ENCODE data around the gene GRK5. TPM values are rescaled to one million over a fixed set of nuclear protein-coding genes. Genes with fewer than 3 reads are reported as not detected.

The GRK5 gene
- total and polyA plus RNA-seq, 9 of the 15 experiments (the other 6 are each of a cell fraction or from before 2014, with no cell fraction given): 0.46 to 0.83 (median 0.67) TPM; not detected in 2

DNA sequence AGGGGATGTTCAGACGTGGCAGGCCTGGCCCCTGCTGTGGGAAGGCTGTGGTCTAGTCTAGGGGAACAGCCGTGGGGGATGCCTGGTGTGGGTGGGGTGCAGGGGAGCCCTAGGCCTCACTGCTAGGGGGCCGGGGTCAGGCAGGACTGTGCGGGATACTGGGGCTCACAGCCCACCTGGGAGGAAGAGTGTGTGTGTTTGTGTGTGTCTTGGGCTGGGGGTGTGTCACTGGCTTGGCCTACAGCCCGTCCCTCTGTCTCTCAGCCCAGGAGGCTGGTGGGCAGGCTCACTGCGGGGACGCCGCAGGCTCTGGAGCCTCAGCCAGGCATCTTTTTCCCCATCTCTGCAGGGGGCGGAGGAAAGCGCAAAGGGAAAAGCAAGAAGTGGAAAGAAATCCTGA is 118.8 kb downstream of the GRK5 start:
- no peak for DNase-seq (ENCODE audit: extremely low read depth in 1 of 4, low spot score in 3 of 4)
- H3K4me1 ChIP-seq (replicated peaks in 1 of 2; ENCODE audit: control insufficient read depth in 2 of 2, insufficient read depth in 2 of 2, low read length in 2 of 2): no peaks in the 10 kb centered on the region
- no peaks in the 10 kb centered on the region for H3K36me3 ChIP-seq (ENCODE audit: control insufficient read depth, insufficient read depth, low read length)
- TF ChIP-seq MTF1 (CRISPR knock-in tag; IDR thresholded peaks at IDR 0.05; ENCODE audit: borderline replicate concordance): no peak
- no peak for TF ChIP-seq NFIC (IDR thresholded peaks at IDR 0.05)
- no peak for TF ChIP-seq NFATC3 (IDR thresholded peaks at IDR 0.05)
- no peak for TF ChIP-seq SMAD3 (CRISPR knock-in tag; conservative IDR thresholded peaks at IDR 0.05)
- TF ChIP-seq, protein P1, sequence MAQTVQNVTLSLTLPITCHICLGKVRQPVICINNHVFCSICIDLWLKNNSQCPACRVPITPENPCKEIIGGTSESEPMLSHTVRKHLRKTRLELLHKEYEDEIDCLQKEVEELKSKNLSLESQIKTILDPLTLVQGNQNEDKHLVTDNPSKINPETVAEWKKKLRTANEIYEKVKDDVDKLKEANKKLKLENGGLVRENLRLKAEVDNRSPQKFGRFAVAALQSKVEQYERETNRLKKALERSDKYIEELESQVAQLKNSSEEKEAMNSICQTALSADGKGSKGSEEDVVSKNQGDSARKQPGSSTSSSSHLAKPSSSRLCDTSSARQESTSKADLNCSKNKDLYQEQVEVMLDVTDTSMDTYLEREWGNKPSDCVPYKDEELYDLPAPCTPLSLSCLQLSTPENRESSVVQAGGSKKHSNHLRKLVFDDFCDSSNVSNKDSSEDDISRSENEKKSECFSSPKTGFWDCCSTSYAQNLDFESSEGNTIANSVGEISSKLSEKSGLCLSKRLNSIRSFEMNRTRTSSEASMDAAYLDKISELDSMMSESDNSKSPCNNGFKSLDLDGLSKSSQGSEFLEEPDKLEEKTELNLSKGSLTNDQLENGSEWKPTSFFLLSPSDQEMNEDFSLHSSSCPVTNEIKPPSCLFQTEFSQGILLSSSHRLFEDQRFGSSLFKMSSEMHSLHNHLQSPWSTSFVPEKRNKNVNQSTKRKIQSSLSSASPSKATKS (CRISPR knock-in tag; IDR thresholded peaks at IDR 0.05): no peak
- TF ChIP-seq, protein P2, sequence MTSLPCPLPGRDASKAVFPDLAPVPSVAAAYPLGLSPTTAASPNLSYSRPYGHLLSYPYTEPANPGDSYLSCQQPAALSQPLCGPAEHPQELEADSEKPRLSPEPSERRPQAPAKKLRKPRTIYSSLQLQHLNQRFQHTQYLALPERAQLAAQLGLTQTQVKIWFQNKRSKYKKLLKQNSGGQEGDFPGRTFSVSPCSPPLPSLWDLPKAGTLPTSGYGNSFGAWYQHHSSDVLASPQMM (CRISPR knock-in tag; IDR thresholded peaks at IDR 0.05): no peak
- TF ChIP-seq STAT5B (CRISPR knock-in tag; IDR thresholded peaks at IDR 0.05): no peak
- no peak for TF ChIP-seq ETV1 (tag; conservative IDR thresholded peaks at IDR 0.05; ENCODE audit: low read depth)
- TF ChIP-seq, protein P3, sequence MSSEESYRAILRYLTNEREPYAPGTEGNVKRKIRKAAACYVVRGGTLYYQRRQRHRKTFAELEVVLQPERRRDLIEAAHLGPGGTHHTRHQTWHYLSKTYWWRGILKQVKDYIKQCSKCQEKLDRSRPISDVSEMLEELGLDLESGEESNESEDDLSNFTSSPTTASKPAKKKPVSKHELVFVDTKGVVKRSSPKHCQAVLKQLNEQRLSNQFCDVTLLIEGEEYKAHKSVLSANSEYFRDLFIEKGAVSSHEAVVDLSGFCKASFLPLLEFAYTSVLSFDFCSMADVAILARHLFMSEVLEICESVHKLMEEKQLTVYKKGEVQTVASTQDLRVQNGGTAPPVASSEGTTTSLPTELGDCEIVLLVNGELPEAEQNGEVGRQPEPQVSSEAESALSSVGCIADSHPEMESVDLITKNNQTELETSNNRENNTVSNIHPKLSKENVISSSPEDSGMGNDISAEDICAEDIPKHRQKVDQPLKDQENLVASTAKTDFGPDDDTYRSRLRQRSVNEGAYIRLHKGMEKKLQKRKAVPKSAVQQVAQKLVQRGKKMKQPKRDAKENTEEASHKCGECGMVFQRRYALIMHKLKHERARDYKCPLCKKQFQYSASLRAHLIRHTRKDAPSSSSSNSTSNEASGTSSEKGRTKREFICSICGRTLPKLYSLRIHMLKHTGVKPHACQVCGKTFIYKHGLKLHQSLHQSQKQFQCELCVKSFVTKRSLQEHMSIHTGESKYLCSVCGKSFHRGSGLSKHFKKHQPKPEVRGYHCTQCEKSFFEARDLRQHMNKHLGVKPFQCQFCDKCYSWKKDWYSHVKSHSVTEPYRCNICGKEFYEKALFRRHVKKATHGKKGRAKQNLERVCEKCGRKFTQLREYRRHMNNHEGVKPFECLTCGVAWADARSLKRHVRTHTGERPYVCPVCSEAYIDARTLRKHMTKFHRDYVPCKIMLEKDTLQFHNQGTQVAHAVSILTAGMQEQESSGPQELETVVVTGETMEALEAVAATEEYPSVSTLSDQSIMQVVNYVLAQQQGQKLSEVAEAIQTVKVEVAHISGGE (CRISPR knock-in tag; IDR thresholded peaks at IDR 0.05): no peak
- TF ChIP-seq, protein P4, sequence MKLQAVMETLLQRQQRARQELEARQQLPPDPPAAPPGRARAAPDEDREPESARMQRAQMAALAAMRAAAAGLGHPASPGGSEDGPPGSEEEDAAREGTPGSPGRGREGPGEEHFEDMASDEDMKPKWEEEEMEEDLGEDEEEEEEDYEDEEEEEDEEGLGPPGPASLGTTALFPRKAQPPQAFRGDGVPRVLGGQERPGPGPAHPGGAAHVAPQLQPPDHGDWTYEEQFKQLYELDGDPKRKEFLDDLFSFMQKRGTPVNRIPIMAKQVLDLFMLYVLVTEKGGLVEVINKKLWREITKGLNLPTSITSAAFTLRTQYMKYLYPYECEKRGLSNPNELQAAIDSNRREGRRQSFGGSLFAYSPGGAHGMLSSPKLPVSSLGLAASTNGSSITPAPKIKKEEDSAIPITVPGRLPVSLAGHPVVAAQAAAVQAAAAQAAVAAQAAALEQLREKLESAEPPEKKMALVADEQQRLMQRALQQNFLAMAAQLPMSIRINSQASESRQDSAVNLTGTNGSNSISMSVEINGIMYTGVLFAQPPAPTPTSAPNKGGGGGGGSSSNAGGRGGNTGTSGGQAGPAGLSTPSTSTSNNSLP (IDR thresholded peaks at IDR 0.05; ENCODE audit: borderline replicate concordance, low read depth, low read length): no peak
- no peak for TF ChIP-seq YBX1 (IDR thresholded peaks at IDR 0.05)
- TF ChIP-seq FOXJ2 (tag; IDR thresholded peaks at IDR 0.05): no peak
- no peak for TF ChIP-seq MAZ (CRISPR knock-in tag; conservative IDR thresholded peaks at IDR 0.05 in 1 of 2, IDR thresholded peaks at IDR 0.05 in 1 of 2)
- ChIA-PET POLR2A (no interaction called here), CTCF (ENCODE audit: low intra/inter-chr PET ratio) (no interaction called here)
- BruUV-seq (replicated peaks): no TSS peak
- no peak overlapping the region for H3K9ac ChIP-seq (ENCODE audit: insufficient read depth in 1 of 2, low read depth in 2 of 2, low read length in 2 of 2)
- H3K4me2 ChIP-seq (ENCODE audit: insufficient read depth, low read length): no peak overlapping the region
- H2AFZ ChIP-seq (ENCODE audit: low read depth, low read length): no peak overlapping the region
- in situ Hi-C loops (cut with MboI): no loop called here
- no peak overlapping the region for H3K27ac ChIP-seq (ENCODE audit: extremely low read depth, low read depth, low read length)
- FAIRE-seq: no peak
- no peaks in the 10 kb centered on the region for H3K79me2 ChIP-seq (ENCODE audit: control insufficient read depth, insufficient read depth, low read length)
- H3K9me3 ChIP-seq (replicated peaks; ENCODE audit: control insufficient read depth, insufficient read depth, low read depth, low read length): no peaks in the 10 kb centered on the region
- H4K20me1 ChIP-seq (replicated peaks; ENCODE audit: control insufficient read depth, insufficient read depth, low read length): peaks cover 3% of the 10 kb centered on the region; the same call in 1 of the 2 replicates
- intact Hi-C loops (cut with micrococcal nuclease): no loop called here
- no peak overlapping the region for H3K4me3 ChIP-seq
- H3K27me3 ChIP-seq (ENCODE audit: control insufficient read depth in 2 of 2, insufficient read depth in 2 of 2, low read length in 2 of 2): peaks cover 0 to 11% of the 10 kb centered on the region in 2 experiments; a peak in 2 of 5 replicates
- ATAC-seq: no peak
- H3K9me1 ChIP-seq (ENCODE audit: control insufficient read depth, insufficient read depth, low read length): no peaks in the 10 kb centered on the region
- 0% methylated on average over 1 of the region's 10 CpGs for WGBS (ENCODE audit: insufficient coverage, low coverage, missing lambda C conversion rate)

Data from K562 (cell line).